Osteoblast (primary cell): ENCODE measurements around the gene GPR89A. TPM values are rescaled to one million over a fixed set of nuclear protein-coding genes. Genes with fewer than 3 reads are reported as not detected.

Source experiments
- DNase-seq: peaks from one replicate; pipeline ENCODE4 v3.0.0; 2011; ENCODE audit warnings: low spot score, mixed read lengths; ENCODE audit not compliant: insufficient read length; ENCODE audit errors: missing footprints
- H2AFZ ChIP-seq: 2 replicates; pipeline ENCODE4 v1.6.0; 2011; ENCODE audit warnings: mild to moderate bottlenecking, low read length
- H3K27ac ChIP-seq: 2 replicates; pipeline ENCODE4 v1.5.1; 2011; ENCODE audit warnings: mild to moderate bottlenecking, low read depth, low read length, moderate library complexity
- H3K27me3 ChIP-seq: 2 replicates; pipeline ENCODE4 v1.6.0; 2012; ENCODE audit warnings: mild to moderate bottlenecking, control low read depth, inconsistent platforms, low read length, moderate library complexity; ENCODE audit not compliant: insufficient read depth
- H3K36me3 ChIP-seq: 2 replicates; pipeline ENCODE4 v1.5.1; 2011; ENCODE audit warnings: mild to moderate bottlenecking, low read length, control low read depth, moderate library complexity; ENCODE audit not compliant: insufficient read depth
- H3K4me1 ChIP-seq: 2 replicates; pipeline ENCODE4 v1.5.1; 2011; ENCODE audit warnings: mild to moderate bottlenecking, low read length, control low read depth, moderate library complexity; ENCODE audit not compliant: insufficient read depth
- H3K4me2 ChIP-seq: 2 replicates; pipeline ENCODE4 v1.6.0; 2011; ENCODE audit warnings: mild to moderate bottlenecking, low read length; ENCODE audit not compliant: insufficient read depth
- H3K4me3 ChIP-seq: fragments of 200-600 bp; sonication (generic); 3 replicates; pipeline ENCODE4 v1.5.1; 2012; ENCODE audit warnings: mild to moderate bottlenecking, low read length, inconsistent platforms; ENCODE audit not compliant: insufficient read depth
- H3K79me2 ChIP-seq: 2 replicates; pipeline ENCODE4 v1.6.0; 2012; ENCODE audit warnings: mild to moderate bottlenecking, low read length, control low read depth, inconsistent platforms; ENCODE audit not compliant: insufficient read depth
- H3K9me3 ChIP-seq: 2 replicates; pipeline ENCODE4 v1.5.1; 2011; ENCODE audit warnings: low read depth, low read length, control low read depth
- H4K20me1 ChIP-seq: 2 replicates; pipeline ENCODE4 v1.6.0; 2012; ENCODE audit warnings: mild to moderate bottlenecking, low read length, control low read depth; ENCODE audit not compliant: insufficient read depth
- CTCF ChIP-seq: IDR thresholded peaks from 2 replicates; pipeline ENCODE4 v1.5.1; 2011; ENCODE audit warnings: mild to moderate bottlenecking, low read depth, low read length, moderate library complexity; ENCODE audit errors: extremely low read depth
- total RNA-seq: library from RNA; depleted of rRNA; stranded (reverse); fragments of >200 nt; gene quantifications from 2 replicates; pipeline ENCODE4 v1.2.3, GENCODE V29; 2012

Gene GPR89A
- total RNA-seq, 1 donor: 33.7 TPM

GRCh38 chr1:145702052-145702451 is 94.3 kb downstream of the GPR89A start:
- no peak for TF ChIP-seq CTCF
- H3K27ac ChIP-seq: no peak overlapping the region
- no peaks in the 10 kb centered on the region for H4K20me1 ChIP-seq
- no peaks in the 10 kb centered on the region for H3K9me3 ChIP-seq
- no peak overlapping the region for H3K4me2 ChIP-seq
- no peaks in the 10 kb centered on the region for H3K27me3 ChIP-seq
- peaks cover 5% of the 10 kb centered on the region for H3K4me1 ChIP-seq
- H3K36me3 ChIP-seq: no peaks in the 10 kb centered on the region
- no peak for DNase-seq
- no peak overlapping the region for H3K4me3 ChIP-seq
- no peak overlapping the region for H2AFZ ChIP-seq
- no peaks in the 10 kb centered on the region for H3K79me2 ChIP-seq

GRCh38 chr1:145702826-145703225 is 95.0 kb downstream of the GPR89A start:
- Histone ChIP-seq H3K27me3 (no peaks in the 10 kb centered on the region), H2AFZ (no peak overlapping the region), H3K9me3 (no peaks in the 10 kb centered on the region), H3K4me3 (no peak overlapping the region), H3K79me2 (no peaks in the 10 kb centered on the region), H4K20me1 (no peaks in the 10 kb centered on the region), H3K4me2 (no peak overlapping the region), H3K4me1 (peaks cover 6% of the 10 kb centered on the region), H3K27ac (no peak overlapping the region), H3K36me3 (no peaks in the 10 kb centered on the region)
- no peak for DNase-seq
- TF ChIP-seq CTCF: no peak

GRCh38 chr1:145705622-145706021 is 97.8 kb downstream of the GPR89A start:
- Histone ChIP-seq H3K4me1 (peaks cover 10% of the 10 kb centered on the region), H3K27ac (no peak overlapping the region), H3K27me3 (no peaks in the 10 kb centered on the region), H3K4me2 (no peak overlapping the region), H4K20me1 (no peaks in the 10 kb centered on the region), H3K36me3 (no peaks in the 10 kb centered on the region), H3K9me3 (no peaks in the 10 kb centered on the region), H3K79me2 (no peaks in the 10 kb centered on the region), H2AFZ (no peak overlapping the region), H3K4me3 (no peak overlapping the region)
- TF ChIP-seq CTCF: no peak
- DNase-seq: no peak

- no peaks in the 10 kb centered on the region for H3K9me3 ChIP-seq
- no peaks in the 10 kb centered on the region for H4K20me1 ChIP-seq
- H2AFZ ChIP-seq: no peak overlapping the region
- no peak overlapping the region for H3K4me2 ChIP-seq
- H3K4me3 ChIP-seq: no peak overlapping the region
- H3K27me3 ChIP-seq: no peaks in the 10 kb centered on the region
- H3K27ac ChIP-seq: no peak overlapping the region
- H3K4me1 ChIP-seq: peaks cover 10% of the 10 kb centered on the region
- H3K36me3 ChIP-seq: no peaks in the 10 kb centered on the region
- no peak for TF ChIP-seq CTCF
- DNase-seq: peak; percentile 69
- no peaks in the 10 kb centered on the region for H3K79me2 ChIP-seq
Measured at GRCh38 chr1:145706086-145706664, 98.4 kb downstream of the GPR89A start.
